SJSA1 (cell line): ENCODE data around the gene SATB2. TPM values are rescaled to one million over a fixed set of nuclear protein-coding genes. Genes with fewer than 3 reads are reported as not detected.

Experiments
- DNase-seq, 2 experiments: peaks; one replicate each; pipeline ENCODE4 v3.0.0-alpha.2; 2015 to 2020; ENCODE audit warnings: low spot score in 2 of 2, low read depth in 1 of 2
- H3K27ac ChIP-seq: fragments of 250-450 bp; sonication (Bioruptor Pico); 2 replicates; pipeline ENCODE4 v1.5.1; 2020; ENCODE audit warnings: mild to moderate bottlenecking, moderate library complexity
- H3K27me3 ChIP-seq: fragments of 250-450 bp; sonication (Bioruptor Pico); replicated peaks from 2 replicates; pipeline ENCODE4 v1.5.1; 2020; ENCODE audit warnings: mild to moderate bottlenecking, moderate library complexity
- H3K36me3 ChIP-seq: fragments of 250-450 bp; sonication (Bioruptor Pico); 2 replicates; pipeline ENCODE4 v1.5.1; 2020; ENCODE audit warnings: mild to moderate bottlenecking
- H3K4me1 ChIP-seq: fragments of 250-450 bp; sonication (Bioruptor Pico); replicated peaks from 2 replicates; pipeline ENCODE4 v1.6.1; 2021; ENCODE audit warnings: mild to moderate bottlenecking
- H3K4me3 ChIP-seq: fragments of 250-450 bp; sonication (Bioruptor Pico); 2 replicates; pipeline ENCODE4 v1.5.1; 2020; ENCODE audit warnings: mild to moderate bottlenecking
- H3K9me3 ChIP-seq: fragments of 250-450 bp; sonication (Bioruptor Pico); replicated peaks from 2 replicates; pipeline ENCODE4 v1.5.1; 2020; ENCODE audit warnings: mild to moderate bottlenecking
- total RNA-seq: library from RNA; depleted of rRNA; stranded (reverse); fragments of >200 nt; shearing (Covaris generic); gene quantifications from 2 replicates; pipeline ENCODE4 v1.2.3, GENCODE V29; 2014

SATB2 gene
- total RNA-seq, 1 experiment from 2014 or later, result 11.0 TPM

- DNase-seq, result peak in 1 of 2 experiments; percentile 16
- Histone ChIP-seq H3K4me1 (peaks cover 25% of the 10 kb centered on the region), H3K27me3 (no peaks in the 10 kb centered on the region), H3K4me3 (no peak overlapping the region), H3K9me3 (no peaks in the 10 kb centered on the region; the same call in 1 of the 2 replicates), H3K36me3 (no peaks in the 10 kb centered on the region), H3K27ac (peak overlapping the region; percentile 63)
These were observed 227.6 kb downstream of the SATB2 start for GRCh38 chr2:199230091-199230490.

DNA sequence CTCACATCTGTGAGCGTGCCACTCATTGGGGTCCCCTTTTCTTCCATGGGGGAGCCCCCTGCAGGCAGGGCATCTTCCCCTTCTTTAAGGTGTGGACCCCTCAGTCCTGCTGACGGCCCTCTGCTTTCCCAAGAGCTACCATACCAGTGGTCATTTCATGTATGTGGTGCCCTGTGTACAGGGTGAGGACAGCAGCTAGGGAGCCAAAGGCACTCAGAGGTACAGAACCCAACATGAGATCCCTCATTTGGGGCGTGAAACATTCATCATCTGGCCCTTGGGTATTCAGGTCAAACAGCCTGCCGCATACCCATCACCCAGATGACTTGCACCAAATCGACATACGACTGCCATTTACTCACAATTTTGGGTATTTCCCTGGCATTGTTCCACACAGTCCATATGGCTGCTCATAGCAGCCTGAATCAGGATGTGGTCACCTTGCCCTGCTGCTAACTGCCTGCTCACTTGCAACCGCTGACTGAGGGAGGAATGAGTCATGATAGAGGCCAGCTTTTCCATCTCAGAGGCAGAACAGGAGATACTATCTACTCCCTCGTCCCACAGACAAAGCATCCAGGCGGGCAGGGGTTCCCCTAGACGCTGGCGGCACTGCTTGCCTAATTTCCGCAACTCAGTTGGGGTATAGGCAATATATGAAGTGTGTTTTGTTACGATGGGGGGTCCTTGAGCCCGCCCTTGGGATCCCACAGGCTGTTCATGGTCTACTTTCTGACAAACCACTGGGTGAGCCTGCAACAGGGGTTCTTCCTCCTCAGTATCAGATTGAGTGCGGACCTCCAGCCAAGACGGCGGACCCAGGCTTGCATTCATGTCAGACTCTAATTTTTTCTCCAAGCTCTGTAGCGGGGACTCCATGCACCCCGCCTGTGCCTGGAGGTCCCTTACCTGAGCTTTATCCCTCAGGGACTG is 228.6 kb downstream of the SATB2 start:
- peak; percentile 87 to 92 for DNase-seq
- Histone ChIP-seq H3K27me3 (no peaks in the 10 kb centered on the region), H3K36me3 (no peaks in the 10 kb centered on the region), H3K4me3 (no peak overlapping the region), H3K9me3 (no peaks in the 10 kb centered on the region; the same call in 1 of the 2 replicates), H3K27ac (peak overlapping the region; percentile 63), H3K4me1 (peaks cover 23% of the 10 kb centered on the region)

DNA sequence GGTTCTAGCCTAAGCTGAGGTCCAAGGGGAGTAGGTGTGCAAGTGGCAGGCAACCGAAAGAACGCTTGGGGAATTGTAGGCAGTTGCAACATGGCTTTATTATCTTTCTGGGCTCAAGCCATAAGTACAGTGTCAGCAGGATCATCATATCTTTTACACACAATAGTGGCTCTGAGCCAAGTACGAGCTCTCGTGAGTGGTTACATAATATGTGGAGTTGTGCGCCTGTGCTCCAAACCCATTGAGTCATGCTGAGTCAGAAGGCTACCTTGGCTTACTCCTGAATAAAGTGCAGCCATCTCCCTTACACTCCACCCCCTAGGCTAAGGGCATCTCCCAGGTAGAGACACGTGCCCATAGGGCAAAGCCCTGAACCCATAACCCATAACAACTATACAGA is 233.9 kb downstream of the SATB2 start:
- Histone ChIP-seq H3K4me3 (no peak overlapping the region), H3K27ac (no peak overlapping the region), H3K36me3 (no peaks in the 10 kb centered on the region), H3K4me1 (peaks cover 32% of the 10 kb centered on the region), H3K27me3 (no peaks in the 10 kb centered on the region), H3K9me3 (0 out of 2 replicates have a peak, but pooled peaks cover 3% of the 10 kb centered on the region)
- no peak for DNase-seq

DNA sequence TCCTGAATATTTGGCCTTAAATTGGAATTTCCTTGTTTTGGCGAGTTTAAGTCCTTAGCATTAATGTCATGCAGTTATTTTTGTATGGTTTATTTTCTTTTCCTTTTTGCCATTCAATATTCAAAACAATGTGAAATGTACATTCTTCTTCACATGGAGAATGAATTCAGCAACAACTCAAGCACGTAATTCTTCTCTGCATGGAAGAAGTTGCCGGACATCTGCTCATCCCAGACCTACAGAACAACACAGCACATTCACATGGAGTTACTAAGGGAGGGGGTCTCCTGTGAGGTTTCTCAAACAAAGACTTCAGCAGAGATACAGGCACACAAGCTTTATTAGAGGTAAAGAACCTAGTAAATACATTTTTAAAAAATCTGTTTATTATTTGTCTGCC is 236.8 kb downstream of the SATB2 start:
- H3K9me3 ChIP-seq, result 0 out of 2 replicates have a peak, but pooled peaks cover 3% of the 10 kb centered on the region
- H3K4me3 ChIP-seq, result no peak overlapping the region
- DNase-seq, result peak in 1 of 2 experiments; percentile 76
- no peaks in the 10 kb centered on the region for H3K36me3 ChIP-seq
- peaks cover 28% of the 10 kb centered on the region for H3K4me1 ChIP-seq
- H3K27me3 ChIP-seq, result no peaks in the 10 kb centered on the region
- peak overlapping the region; percentile 59 for H3K27ac ChIP-seq

DNA sequence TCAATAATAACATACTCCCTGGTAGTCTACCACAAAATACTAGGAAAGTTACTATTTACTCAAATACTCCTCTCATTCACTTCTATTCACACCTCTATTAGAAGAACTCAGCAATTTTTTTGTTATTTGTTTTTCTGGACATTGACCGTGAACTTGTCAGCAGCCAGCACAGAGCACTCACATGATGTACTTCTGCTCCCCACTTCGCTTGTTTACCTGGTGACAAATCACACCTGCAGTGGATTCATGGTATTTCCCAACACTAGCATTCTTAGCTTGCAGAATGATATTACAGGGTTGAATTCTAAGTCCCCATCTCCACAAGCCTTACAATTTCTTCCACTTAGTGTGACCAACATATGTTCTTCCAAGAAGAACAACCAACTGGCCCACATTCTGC is 238.2 kb downstream of the SATB2 start:
- peaks cover 28% of the 10 kb centered on the region for H3K4me1 ChIP-seq
- 0 out of 2 replicates have a peak, but pooled peaks cover 3% of the 10 kb centered on the region for H3K9me3 ChIP-seq
- DNase-seq, result no peak
- peak overlapping the region; percentile 57; the same call in 1 of the 2 replicates for H3K27ac ChIP-seq
- no peaks in the 10 kb centered on the region for H3K36me3 ChIP-seq
- H3K27me3 ChIP-seq, result no peaks in the 10 kb centered on the region
- H3K4me3 ChIP-seq, result no peak overlapping the region
